Central memory CD8-positive, alpha-beta T cell (primary cell): Measurements from ENCODE around the gene TNFSF4.
"Not testable (repeated sequence)": the region's sequence is repeated elsewhere in the genome, so short reads cannot be mapped to it uniquely, and the experiment has no call there.

Experiments
- ATAC-seq: fragments of 150-1000 bp; cut with Tn5 transposase; replicated peaks from 2 replicates; pipeline ENCODE4 v1.10.0; 2022; ENCODE audit warnings: mild to moderate bottlenecking, moderate FRiP score, moderate number of reproducible peaks; ENCODE audit not compliant: poor library complexity, severe bottlenecking; ENCODE audit errors: extremely low read depth
- DNase-seq, 2 donors: peaks; one replicate each; pipeline ENCODE4 v3.0.0; 2021; ENCODE audit warnings: low spot score in 2 of 2
- H3K27ac Mint-ChIP-seq: one replicate; pipeline ENCODE4 v1.8.0; 2022; ENCODE audit warnings: low read depth, mild to moderate bottlenecking, moderate library complexity, mixed read lengths
- H3K27me3 Mint-ChIP-seq: one replicate; pipeline ENCODE4 v1.8.0; 2022; ENCODE audit warnings: mixed read lengths
- H3K36me3 Mint-ChIP-seq: one replicate; pipeline ENCODE4 v1.8.0; 2022; ENCODE audit warnings: mild to moderate bottlenecking, moderate library complexity, mixed read lengths; ENCODE audit not compliant: insufficient read depth
- H3K4me1 Mint-ChIP-seq: one replicate; pipeline ENCODE4 v1.8.0; 2022; ENCODE audit warnings: mixed read lengths
- H3K4me3 Mint-ChIP-seq: one replicate; pipeline ENCODE4 v1.8.0; 2022; ENCODE audit warnings: mild to moderate bottlenecking, moderate library complexity, mixed read lengths
- H3K9me3 Mint-ChIP-seq: one replicate; pipeline ENCODE4 v1.8.0; 2022; ENCODE audit warnings: mixed read lengths

Gene TNFSF4, protein sequence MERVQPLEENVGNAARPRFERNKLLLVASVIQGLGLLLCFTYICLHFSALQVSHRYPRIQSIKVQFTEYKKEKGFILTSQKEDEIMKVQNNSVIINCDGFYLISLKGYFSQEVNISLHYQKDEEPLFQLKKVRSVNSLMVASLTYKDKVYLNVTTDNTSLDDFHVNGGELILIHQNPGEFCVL

DNA sequence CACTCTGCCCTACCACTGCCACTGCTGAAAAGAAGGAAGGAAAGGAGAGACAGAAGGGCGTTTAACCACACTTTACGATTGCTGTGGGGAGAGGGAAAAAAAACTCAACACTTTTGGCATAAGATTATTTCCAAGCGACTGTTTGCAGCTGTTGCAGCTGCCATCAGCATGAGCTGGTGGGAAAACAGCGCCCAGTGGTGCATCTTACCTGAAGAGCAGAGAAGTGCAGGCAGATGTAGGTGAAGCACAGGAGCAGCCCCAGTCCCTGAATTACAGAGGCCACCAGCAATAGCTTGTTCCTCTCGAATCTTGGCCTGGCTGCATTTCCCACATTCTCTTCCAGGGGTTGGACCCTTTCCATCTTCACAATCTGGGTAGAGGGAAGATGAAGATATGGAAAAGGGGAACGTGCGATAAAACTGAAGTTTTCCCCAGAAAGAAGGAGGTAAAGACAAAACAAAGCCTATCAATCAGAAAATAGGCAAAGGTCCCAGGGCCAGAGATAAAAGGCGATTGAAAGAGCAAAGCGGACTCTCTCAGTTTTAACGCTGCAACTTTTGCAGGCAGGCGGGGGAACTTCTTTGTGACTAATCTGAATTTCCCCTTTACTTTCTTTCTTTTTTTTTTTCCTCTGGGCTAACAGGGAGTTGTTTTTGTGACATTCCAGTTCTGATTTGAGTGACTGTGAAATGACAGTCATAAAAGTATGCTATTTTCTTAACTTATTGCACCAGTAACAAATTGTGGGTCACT, at the start of gene TNFSF4:
TNFSF4 (minus strand) TSS at position 516 of the 753 bp plus-strand sequence; CDS start at position 361, 155 bp downstream.
- H3K27ac Mint-ChIP-seq, result peak within 1 kb of the TSS; percentile 81
- H3K27me3 Mint-ChIP-seq, result no peaks in the 10 kb centered on the region
- no peak for DNase-seq
- peaks cover 52% of the 10 kb centered on the region for H3K4me1 Mint-ChIP-seq
- no peak for ATAC-seq
- peak within 1 kb of the TSS; percentile 75 for H3K4me3 Mint-ChIP-seq
- peaks cover 2% of the 10 kb centered on the region for H3K36me3 Mint-ChIP-seq
- no peaks in the 10 kb centered on the region for H3K9me3 Mint-ChIP-seq

DNA sequence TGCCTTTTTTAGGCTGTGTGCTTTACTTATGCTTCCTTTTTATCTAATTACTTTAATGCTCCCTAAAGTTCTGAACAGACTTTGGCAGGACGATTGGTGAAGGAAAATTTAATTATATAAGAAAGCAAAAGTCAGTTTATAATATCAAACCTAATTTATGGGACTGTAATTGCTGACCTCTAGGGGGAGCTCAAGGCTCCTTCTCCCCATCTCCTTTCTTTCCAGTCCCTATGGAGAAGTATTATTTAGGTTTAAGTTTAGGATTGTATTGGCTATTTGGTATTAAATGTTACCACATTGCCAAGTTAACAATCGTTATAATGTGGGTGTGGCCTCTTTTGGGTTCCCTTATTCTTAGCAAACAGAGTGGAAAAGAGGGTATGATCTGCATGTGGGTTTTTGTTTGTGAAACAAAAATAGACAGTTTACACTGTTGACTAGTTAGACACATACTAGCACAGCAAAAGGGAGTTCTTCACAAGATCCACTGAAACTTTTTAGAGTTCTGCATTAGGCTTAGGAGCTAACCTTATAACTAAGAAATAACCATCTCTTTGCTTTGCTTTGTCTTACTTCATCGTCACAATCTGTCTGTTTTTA, 48.2 kb upstream of the TNFSF4 start:
- ATAC-seq (no peak), DNase-seq (no peak)
- H3K27me3 Mint-ChIP-seq, result no peaks in the 10 kb centered on the region
- peaks cover 6% of the 10 kb centered on the region for H3K4me1 Mint-ChIP-seq
- no peak overlapping the region for H3K4me3 Mint-ChIP-seq
- H3K36me3 Mint-ChIP-seq, result no peaks in the 10 kb centered on the region
- no peak overlapping the region for H3K27ac Mint-ChIP-seq
- peaks cover 5% of the 10 kb centered on the region for H3K9me3 Mint-ChIP-seq

DNA sequence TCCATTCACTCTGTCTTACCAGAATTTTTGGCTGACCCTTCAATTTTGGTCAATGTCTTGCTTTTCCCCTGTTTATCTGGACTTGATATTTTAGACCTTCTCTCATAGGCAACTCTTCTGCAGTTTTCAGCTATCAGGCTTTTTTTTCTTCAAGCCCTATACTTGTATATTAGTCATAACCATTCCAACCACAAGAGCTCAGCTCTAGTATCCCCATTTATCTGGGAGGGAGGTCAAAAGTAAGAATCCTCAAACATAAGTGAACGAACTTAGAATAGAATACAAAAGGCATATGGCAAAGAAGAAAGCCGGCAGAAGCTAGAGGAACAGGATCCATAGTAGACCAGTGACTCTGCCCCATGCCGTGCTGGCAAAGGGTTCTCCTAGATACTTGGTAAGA, 45.9 kb upstream of the TNFSF4 start:
- DNase-seq (no peak), ATAC-seq (no peak)
- peaks cover 6% of the 10 kb centered on the region for H3K4me1 Mint-ChIP-seq
- no peak overlapping the region for H3K27ac Mint-ChIP-seq
- H3K36me3 Mint-ChIP-seq, result no peaks in the 10 kb centered on the region
- no peak overlapping the region for H3K4me3 Mint-ChIP-seq
- H3K9me3 Mint-ChIP-seq, result no peaks in the 10 kb centered on the region
- no peaks in the 10 kb centered on the region for H3K27me3 Mint-ChIP-seq

DNA sequence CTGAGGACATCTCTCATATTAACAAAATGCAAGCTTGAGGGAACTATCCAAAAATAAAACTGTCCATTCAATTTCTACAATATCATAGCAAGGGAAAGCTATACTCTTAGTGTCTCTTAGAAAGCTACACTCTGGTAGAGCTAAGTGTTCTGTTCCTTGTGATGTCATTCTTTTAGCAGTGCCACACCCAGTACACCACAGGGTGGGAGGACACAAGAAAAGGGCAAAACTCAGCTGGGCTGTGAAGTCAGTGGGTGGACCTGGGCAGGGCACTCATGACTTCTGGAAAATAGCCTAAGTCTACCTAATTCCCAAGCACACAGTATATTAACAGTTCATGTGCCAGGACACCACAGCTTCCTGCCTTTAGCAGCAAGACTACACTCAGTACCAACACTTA, 42.2 kb upstream of the TNFSF4 start:
- Mint-ChIP-seq H3K4me3 (no peak overlapping the region), H3K4me1 (peaks cover under 1% of the 10 kb centered on the region), H3K9me3 (no peaks in the 10 kb centered on the region), H3K27ac (no peak overlapping the region), H3K27me3 (no peaks in the 10 kb centered on the region), H3K36me3 (no peaks in the 10 kb centered on the region)
- DNase-seq, result no peak
- ATAC-seq, result no peak

DNA sequence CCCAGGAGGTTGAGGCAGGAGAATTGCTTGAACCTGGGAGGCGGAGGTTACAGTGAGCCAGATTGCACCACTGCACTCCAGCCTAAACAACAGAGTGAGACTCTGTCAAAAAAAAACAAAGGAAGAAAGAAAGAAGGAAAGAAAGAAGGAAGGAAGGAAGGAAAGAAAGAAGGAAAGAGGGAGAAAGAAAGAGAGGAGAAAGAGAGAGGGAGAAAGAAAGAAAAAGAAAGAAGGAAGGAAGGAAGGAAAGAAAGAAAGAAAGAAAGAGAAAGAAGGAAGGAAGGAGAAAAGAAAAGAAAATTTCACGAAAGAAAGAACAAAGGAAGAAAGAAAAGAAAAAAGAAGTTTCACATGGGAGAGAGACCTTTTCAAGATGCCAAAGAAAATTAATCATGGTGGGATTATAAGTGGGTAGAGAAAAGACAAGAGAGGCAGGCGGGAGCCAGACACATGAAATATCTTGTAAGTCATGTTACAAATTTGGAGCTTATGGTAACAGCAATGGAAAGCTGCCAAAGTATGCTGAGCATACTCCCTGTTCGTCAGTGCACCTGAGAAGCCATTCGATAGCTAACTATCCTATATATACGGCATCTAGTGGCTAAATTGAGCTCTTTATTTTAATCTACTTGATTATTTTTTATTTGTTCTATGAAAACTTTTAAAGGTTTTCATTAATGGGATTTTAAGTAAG, 41.3 kb upstream of the TNFSF4 start:
- Mint-ChIP-seq H3K4me3 (no peak overlapping the region), H3K36me3 (no peaks in the 10 kb centered on the region), H3K27me3 (no peaks in the 10 kb centered on the region), H3K27ac (no peak overlapping the region), H3K4me1 (no peaks in the 10 kb centered on the region), H3K9me3 (peaks cover 6% of the 10 kb centered on the region)
- no peak for DNase-seq
- no peak for ATAC-seq

DNA sequence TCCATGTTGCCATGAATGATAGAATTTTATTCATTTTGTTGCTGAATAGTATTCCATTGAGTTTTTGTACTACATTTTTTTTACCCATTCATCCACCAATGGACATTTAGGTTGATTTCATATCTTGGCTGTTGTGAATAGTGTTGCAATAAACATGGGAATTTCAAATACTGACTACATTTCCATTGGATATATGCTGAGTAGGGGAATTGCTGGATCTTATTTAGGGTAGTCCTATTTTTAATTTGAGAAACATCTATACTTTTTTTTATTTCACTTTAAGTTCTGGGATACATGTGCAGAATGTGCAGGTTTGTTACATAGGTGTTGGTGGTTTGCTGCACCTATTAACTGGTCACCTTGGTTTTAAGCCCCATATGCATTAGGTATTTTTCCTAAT, 38.8 kb upstream of the TNFSF4 start:
- no peaks in the 10 kb centered on the region for H3K36me3 Mint-ChIP-seq
- no peak overlapping the region for H3K4me3 Mint-ChIP-seq
- no peak overlapping the region for H3K27ac Mint-ChIP-seq
- no peaks in the 10 kb centered on the region for H3K4me1 Mint-ChIP-seq
- ATAC-seq, result no peak
- H3K27me3 Mint-ChIP-seq, result no peaks in the 10 kb centered on the region
- peaks cover 21% of the 10 kb centered on the region for H3K9me3 Mint-ChIP-seq
- DNase-seq, result no peak

DNA sequence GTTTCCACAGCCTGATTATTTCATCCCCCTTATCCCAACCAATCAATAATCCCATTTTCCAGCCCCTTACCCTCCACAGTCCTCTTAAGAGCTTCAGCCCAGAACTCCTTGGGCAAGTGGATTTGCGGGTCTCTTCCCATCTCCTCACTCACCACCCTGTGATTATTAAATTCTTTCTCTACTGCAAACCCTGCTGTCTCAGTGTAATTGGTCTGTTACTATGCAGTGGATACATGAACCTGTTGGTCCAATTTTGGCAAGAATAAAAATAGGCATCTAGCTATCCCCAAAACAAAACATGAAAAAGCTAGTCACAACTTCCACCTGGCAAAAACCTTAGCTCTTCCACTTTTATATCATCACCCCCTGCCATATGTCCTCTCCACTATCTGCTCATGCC, 36.2 kb upstream of the TNFSF4 start:
- peaks cover 21% of the 10 kb centered on the region for H3K9me3 Mint-ChIP-seq
- peaks cover 2% of the 10 kb centered on the region for H3K36me3 Mint-ChIP-seq
- no peak overlapping the region for H3K27ac Mint-ChIP-seq
- H3K27me3 Mint-ChIP-seq, result no peaks in the 10 kb centered on the region
- no peaks in the 10 kb centered on the region for H3K4me1 Mint-ChIP-seq
- ATAC-seq (no peak), DNase-seq (no peak)
- no peak overlapping the region for H3K4me3 Mint-ChIP-seq

DNA sequence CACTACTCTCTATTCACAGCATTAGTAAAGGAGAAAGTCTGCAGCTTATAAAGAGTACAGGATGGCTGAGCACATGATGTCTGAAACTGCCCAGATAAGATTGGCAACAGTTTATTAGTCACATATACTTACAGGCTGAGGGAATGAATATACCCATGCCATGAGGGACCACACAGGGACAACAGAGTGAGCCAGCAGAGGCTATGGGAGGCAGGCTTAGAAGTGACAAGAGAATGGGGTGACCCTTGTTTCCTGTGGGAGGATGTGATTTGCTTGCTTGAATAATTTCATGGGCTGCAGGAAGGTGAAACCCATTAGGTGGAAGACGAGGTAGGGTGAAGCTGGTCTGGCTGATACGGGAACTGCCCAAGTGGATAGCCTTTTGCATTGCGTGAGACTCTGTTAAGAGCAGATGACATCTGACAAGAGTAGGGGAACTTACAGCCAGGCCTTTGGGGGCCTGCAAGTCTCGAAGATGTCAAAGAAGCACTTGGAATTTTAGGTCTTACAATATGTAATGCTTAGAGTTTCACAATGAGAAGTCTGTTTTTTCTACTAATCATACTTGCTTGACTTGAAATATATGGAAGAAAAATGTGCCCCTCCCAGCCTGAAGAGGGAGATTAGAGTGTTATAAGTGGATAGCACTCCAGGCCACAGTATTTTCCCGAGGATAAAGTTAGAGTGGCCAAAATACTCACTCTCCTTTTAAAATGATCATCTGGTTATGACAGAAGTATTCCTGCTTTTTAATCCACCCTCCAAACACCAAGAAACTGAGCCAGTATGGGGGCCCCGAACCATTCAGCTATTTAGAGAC, 34.6 kb upstream of the TNFSF4 start:
- no peak overlapping the region for H3K4me3 Mint-ChIP-seq
- ATAC-seq, result no peak
- no peaks in the 10 kb centered on the region for H3K4me1 Mint-ChIP-seq
- no peak for DNase-seq
- no peaks in the 10 kb centered on the region for H3K27me3 Mint-ChIP-seq
- peaks cover 21% of the 10 kb centered on the region for H3K9me3 Mint-ChIP-seq
- no peak overlapping the region for H3K27ac Mint-ChIP-seq
- peaks cover 2% of the 10 kb centered on the region for H3K36me3 Mint-ChIP-seq

DNA sequence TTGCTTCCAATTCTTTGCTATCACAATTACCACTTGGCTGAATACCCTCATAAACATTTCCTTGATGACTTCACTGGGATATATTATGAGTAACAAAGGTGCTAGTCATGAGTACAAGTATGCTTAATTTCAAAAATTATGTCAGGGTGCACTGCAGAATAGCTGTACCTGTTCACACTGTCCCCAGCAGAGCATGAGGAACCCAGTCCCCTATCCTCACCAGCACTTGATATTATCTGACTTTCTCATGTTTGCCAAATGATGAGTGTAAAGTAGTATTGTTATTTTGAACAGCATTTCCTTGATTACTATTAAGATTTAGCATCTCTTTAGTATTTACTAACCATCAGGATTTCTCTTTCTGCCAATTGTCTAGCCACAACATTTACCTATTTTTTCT, 33.5 kb upstream of the TNFSF4 start:
- ATAC-seq (no peak), DNase-seq (no peak)
- Mint-ChIP-seq H3K27me3 (no peaks in the 10 kb centered on the region), H3K9me3 (peaks cover 21% of the 10 kb centered on the region), H3K36me3 (peaks cover 2% of the 10 kb centered on the region), H3K4me3 (no peak overlapping the region), H3K27ac (no peak overlapping the region), H3K4me1 (no peaks in the 10 kb centered on the region)

DNA sequence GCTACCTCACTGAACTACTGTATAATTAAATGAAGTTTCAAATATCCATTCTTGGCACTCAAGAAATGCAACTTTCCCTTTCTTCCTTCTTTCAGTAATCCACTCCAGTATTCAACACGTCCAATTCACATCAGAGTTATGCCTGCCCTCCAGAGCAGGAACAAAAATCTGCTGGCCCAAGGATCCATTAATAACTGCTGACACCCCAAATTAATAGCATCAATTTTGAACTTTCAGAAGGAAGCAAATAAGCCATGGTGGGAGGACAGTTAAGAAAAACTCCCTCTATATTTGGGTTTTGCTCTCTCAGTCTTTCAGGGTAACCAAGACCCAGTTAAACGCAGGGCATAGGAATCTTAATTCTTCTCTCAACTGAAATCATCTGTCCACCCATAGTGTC, 31.9 kb upstream of the TNFSF4 start:
- peaks cover 21% of the 10 kb centered on the region for H3K9me3 Mint-ChIP-seq
- no peaks in the 10 kb centered on the region for H3K4me1 Mint-ChIP-seq
- peaks cover 2% of the 10 kb centered on the region for H3K36me3 Mint-ChIP-seq
- no peaks in the 10 kb centered on the region for H3K27me3 Mint-ChIP-seq
- H3K27ac Mint-ChIP-seq, result no peak overlapping the region
- no peak for ATAC-seq
- no peak overlapping the region for H3K4me3 Mint-ChIP-seq
- no peak for DNase-seq

DNA sequence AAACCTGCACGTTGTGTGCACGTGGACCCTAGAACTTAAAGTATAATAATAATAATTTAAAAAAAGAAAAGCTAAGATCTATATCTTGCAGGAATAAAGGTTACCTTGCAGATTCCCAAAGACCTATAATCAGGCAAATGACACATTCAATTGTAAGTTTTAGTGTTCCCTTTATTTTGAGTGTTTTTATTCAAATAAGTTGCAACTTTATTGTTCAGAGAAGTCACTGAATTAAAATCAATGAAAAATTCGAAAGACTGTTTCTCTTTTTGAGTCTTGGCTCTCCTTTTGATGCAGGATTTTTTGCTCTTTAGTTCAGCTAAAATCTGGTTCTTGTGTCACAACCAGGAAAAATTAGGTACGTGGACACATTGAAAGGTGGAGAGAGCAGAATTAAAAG, 27.8 kb upstream of the TNFSF4 start:
- peaks cover 12% of the 10 kb centered on the region for H3K9me3 Mint-ChIP-seq
- peaks cover 4% of the 10 kb centered on the region for H3K36me3 Mint-ChIP-seq
- no peak overlapping the region for H3K4me3 Mint-ChIP-seq
- no peak overlapping the region for H3K27ac Mint-ChIP-seq
- ATAC-seq, result no peak
- no peaks in the 10 kb centered on the region for H3K27me3 Mint-ChIP-seq
- DNase-seq, result no peak
- H3K4me1 Mint-ChIP-seq, result no peaks in the 10 kb centered on the region

DNA sequence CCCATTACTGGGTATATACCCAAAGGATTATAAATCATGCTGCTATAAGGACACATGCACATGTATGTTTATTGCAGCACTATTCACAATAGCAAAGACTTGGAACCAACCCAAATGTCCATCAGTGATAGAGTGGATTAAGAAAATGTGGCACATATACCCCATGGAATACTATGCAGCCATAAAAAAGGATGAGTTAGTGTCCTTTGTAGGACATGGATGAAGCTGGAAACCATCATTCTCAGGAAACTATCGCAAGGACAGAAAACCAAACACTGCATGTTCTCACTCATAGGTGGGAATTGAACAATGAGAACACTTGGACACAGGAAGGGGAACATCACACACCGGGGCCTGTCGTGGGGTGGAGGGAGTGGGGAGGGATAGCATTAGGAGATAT, 27.3 kb upstream of the TNFSF4 start:
- DNase-seq, H3K36me3 Mint-ChIP-seq, H3K27ac Mint-ChIP-seq, H3K27me3 Mint-ChIP-seq, H3K4me3 Mint-ChIP-seq, H3K4me1 Mint-ChIP-seq, ATAC-seq: not testable (repeated sequence)
- peaks cover 12% of the 10 kb centered on the region for H3K9me3 Mint-ChIP-seq
